Measurements from ENCODE around the gene SLC22A14.

SLC22A14 gene

GRCh38 chr3:38314112-38314763 is 32.1 kb downstream of the SLC22A14 start:
- H3K27me3 ChIP-seq (ENCODE audit: insufficient read depth, poor library complexity, severe bottlenecking), result no peaks in the 10 kb centered on the region
- TF ChIP-seq REST (IDR thresholded peaks at IDR 0.05; ENCODE audit: insufficient replicate concordance, low read depth) (no peak), POLR2AphosphoS5 (IDR thresholded peaks at IDR 0.05; ENCODE audit: low read depth) (no peak), CTCF (IDR thresholded peaks at IDR 0.05; ENCODE audit: insufficient read depth, low read length) (no peak), GABPA (IDR thresholded peaks at IDR 0.05; ENCODE audit: low read depth) (no peak), SPI1 (IDR thresholded peaks at IDR 0.05; ENCODE audit: borderline replicate concordance, low read depth) (no peak)
- H3K4me3 ChIP-seq (replicated peaks; ENCODE audit: insufficient read depth, low read length), result no peak overlapping the region
- no peak overlapping the region for H3K27ac ChIP-seq (replicated peaks)
- DNase-seq (ENCODE audit: low read depth in 1 of 2, low spot score in 1 of 2), result no peak

- no peak for DNase-seq (ENCODE audit: low read depth in 1 of 2, low spot score in 1 of 2)
- Histone ChIP-seq H3K27ac (replicated peaks) (no peak overlapping the region), H3K4me3 (replicated peaks; ENCODE audit: insufficient read depth, low read length) (no peak overlapping the region)
Measured at GRCh38 chr3:38314764-38315487, 32.8 kb downstream of the SLC22A14 start.

More at GRCh38 chr3:38314764-38315487, 32.8 kb downstream of the SLC22A14 start:
- TF ChIP-seq POLR2AphosphoS5 (IDR thresholded peaks at IDR 0.05; ENCODE audit: low read depth) (no peak), CTCF (IDR thresholded peaks at IDR 0.05; ENCODE audit: insufficient read depth, low read length) (no peak), SPI1 (IDR thresholded peaks at IDR 0.05; ENCODE audit: borderline replicate concordance, low read depth) (no peak), REST (IDR thresholded peaks at IDR 0.05; ENCODE audit: insufficient replicate concordance, low read depth) (no peak), GABPA (IDR thresholded peaks at IDR 0.05; ENCODE audit: low read depth) (no peak)
- H3K27me3 ChIP-seq (ENCODE audit: insufficient read depth, poor library complexity, severe bottlenecking), result no peaks in the 10 kb centered on the region
